Prostate gland (tissue), 2 donors: ENCODE data around the gene ADGRL1.

Experiments used
- POLR2A ChIP-seq: fragments of 450-650 bp; IDR thresholded peaks from one replicate; pipeline ENCODE4 v1.6.1; 2016; ENCODE audit warnings: antibody characterized with exemption, mild to moderate bottlenecking
- TF ChIP-seq, protein P1 (sequence below), 4 experiments: fragments of 200-600 bp in 2 of 4; fragments of 450-650 bp in 2 of 4; sonication (generic) in 2 of 4; IDR thresholded peaks; 1 replicate in 3 of 4; 2 replicates in 1 of 4; pipeline ENCODE4 v1.5.1; 2016 to 2019; ENCODE audit warnings: antibody characterized with exemption in 4 of 4, mild to moderate bottlenecking in 2 of 4, moderate library complexity in 2 of 4

DNA sequence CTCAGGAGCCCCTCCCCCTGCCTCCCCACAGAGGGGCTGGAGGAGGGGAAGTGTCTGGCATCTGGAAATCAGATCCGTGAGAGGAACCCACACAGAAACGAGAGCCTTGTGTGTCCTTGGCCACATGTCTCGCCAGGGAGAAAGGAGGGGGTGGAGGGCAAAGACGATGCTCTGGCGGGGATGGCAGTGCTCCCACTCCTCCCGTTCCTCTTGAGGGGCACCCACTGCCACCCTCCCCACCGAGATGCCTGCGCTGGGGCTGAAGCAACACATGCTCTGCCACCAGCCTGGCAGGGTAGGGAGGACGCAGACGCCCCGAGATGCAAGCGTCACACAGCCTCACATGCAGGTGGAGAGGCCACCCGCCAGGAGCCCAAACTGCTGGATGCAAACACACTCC, 2.8 kb downstream of the ADGRL1 start:
- TF ChIP-seq, protein P1, sequence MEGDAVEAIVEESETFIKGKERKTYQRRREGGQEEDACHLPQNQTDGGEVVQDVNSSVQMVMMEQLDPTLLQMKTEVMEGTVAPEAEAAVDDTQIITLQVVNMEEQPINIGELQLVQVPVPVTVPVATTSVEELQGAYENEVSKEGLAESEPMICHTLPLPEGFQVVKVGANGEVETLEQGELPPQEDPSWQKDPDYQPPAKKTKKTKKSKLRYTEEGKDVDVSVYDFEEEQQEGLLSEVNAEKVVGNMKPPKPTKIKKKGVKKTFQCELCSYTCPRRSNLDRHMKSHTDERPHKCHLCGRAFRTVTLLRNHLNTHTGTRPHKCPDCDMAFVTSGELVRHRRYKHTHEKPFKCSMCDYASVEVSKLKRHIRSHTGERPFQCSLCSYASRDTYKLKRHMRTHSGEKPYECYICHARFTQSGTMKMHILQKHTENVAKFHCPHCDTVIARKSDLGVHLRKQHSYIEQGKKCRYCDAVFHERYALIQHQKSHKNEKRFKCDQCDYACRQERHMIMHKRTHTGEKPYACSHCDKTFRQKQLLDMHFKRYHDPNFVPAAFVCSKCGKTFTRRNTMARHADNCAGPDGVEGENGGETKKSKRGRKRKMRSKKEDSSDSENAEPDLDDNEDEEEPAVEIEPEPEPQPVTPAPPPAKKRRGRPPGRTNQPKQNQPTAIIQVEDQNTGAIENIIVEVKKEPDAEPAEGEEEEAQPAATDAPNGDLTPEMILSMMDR (IDR thresholded peaks at IDR 0.05) = no peak
- TF ChIP-seq POLR2A = no peak
